Stimulated activated naive CD8-positive, alpha-beta T cell treated with anti-CD3 and anti-CD28 coated beads, Interleukin-15, Interleukin-2, amounts not matched to agents 100 U/mL and 50 U/mL, for 24 hours (primary cell): ENCODE measurements around the gene HOXC11.

Experiments
- ATAC-seq: fragments of 150-1000 bp; cut with Tn5 transposase; one replicate; pipeline ENCODE4 v1.10.0; 2021
- DNase-seq: peaks from one replicate; pipeline ENCODE4 v3.0.0; 2021

The HOXC11 gene

DNA sequence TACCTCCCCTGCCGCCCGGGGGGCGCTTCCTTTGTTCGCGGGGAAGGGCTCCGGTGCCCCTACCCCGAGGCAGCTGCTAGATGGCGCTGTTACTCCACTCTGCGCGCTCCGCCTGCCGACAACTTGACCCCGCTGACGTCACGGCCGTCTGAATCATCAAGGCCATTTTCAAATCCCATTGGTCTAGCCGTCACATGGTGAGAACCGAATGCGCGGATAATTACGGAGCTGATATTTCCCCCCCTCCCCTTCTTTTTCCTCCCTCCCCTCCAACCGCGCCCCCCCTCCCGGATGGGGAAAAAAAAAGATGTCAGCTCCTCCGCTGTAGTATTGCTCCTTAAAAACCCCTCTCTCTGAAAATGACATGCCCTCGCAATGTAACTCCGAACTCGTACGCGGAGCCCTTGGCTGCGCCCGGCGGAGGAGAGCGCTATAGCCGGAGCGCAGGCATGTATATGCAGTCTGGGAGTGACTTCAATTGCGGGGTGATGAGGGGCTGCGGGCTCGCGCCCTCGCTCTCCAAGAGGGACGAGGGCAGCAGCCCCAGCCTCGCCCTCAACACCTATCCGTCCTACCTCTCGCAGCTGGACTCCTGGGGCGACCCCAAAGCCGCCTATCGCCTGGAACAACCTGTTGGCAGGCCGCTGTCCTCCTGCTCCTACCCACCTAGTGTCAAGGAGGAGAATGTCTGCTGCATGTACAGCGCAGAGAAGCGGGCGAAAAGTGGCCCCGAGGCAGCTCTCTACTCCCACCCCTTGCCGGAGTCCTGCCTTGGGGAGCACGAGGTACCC lies 12.2 kb downstream of the HOXC11 start, which contains the start of gene HOXC10:
HOXC10 (plus strand) TSS at position 246 of the 791 bp plus-strand sequence; CDS start at position 360, 114 bp downstream.
- DNase-seq: peak; percentile 91
- peak; percentile 84 for ATAC-seq

DNA sequence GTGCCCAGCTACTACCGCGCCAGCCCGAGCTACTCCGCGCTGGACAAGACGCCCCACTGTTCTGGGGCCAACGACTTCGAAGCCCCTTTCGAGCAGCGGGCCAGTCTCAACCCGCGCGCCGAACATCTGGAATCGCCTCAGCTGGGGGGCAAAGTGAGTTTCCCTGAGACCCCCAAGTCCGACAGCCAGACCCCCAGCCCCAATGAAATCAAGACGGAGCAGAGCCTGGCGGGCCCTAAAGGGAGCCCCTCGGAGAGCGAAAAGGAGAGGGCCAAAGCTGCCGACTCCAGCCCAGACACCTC lies 12.7 kb downstream of the HOXC11 start:
- no peak for ATAC-seq
- no peak for DNase-seq

DNA sequence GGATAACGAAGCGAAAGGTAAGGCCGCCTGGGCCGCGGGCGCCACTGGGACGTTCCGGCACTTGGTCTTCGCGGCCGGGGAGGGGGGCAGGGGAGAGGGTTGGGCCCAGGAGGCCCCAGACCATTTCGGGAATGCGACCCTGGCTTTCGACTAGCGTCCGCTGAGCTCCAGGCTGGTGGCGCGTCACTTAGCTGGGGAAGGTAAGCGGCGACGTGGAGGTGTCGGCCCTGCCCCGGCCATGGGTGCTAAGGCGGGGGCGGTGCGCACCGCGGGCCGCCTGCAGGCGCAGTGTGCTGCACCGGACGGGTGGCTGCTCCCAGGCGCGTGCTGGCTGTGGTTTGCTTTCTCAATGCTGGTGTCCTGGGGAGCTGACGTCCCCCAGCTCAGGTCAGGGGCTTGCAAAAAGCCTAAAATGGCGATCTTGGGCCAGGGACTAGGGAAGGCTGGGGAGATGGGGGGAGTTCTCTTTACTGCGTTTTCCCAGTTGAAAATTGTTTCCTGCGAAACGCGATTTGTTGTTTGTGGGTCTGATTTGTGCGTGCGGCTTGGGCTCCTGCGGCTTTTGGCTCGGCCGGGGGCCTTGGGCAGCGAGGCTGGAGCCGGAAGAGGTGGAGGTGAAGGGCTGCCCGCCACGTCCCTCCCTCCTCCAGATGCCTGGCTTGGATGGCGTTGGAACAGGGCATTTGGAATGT lies 13.2 kb downstream of the HOXC11 start:
- ATAC-seq (no peak), DNase-seq (no peak)

DNA sequence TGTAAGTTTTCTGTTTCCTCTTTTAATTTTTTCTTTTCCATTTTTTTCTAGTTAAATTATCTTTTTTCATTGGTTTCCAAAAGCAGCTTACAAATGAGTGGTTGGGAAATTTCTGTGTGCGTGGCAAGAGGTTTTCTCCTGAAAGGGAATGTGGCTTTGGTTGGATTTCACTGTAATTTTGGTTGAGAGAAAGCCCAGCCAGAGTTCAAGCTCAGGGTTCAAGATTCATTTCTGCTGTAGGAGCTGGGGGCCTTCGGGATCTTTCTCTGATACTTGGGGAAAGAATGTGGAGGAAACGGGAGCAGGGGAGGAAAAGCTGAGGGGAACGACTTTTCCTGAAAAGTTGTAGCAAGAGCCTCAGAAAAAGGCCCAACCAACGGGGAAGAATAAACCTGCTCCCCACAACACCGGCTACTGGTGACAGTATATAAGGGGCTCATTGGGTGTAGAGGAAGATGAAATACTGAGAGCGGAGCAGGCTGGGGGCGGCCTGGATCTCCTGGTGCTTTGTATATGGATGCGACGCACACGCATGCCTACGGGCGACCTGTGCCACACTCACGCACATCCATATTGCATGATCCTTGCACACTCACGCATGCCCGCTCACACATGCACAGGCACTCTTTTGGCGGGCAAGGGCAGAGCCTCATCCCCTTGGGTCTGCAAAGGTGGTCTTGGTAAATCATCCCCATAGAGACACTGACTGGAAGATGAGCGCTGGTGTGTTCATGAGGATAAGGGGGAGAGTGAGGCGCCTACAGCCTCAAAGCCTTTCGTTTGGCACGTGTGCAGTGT lies 14.0 kb downstream of the HOXC11 start:
- DNase-seq (no peak), ATAC-seq (no peak)

DNA sequence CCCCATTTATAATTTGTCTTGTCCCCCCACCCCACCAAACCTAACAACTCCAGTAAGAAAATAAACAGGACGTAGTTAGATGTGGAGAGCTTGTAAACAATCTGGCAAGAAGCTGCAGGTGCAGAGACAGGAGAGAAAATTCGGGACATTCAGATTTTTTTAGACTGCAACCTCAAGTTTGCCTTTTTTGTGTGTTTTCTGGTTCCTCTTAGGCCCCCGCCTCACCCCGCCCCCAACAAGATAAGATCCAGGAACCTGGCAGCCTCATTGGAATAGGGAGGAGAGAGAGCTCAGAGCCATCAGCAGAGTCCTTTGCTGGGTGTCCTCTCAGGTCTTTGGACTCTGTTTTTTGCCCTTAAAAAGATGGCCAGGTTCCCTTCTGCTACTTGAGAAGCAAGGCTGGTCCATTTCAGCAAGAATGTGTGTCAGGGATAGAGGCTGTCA lies 14.9 kb downstream of the HOXC11 start:
- DNase-seq (no peak), ATAC-seq (no peak)

DNA sequence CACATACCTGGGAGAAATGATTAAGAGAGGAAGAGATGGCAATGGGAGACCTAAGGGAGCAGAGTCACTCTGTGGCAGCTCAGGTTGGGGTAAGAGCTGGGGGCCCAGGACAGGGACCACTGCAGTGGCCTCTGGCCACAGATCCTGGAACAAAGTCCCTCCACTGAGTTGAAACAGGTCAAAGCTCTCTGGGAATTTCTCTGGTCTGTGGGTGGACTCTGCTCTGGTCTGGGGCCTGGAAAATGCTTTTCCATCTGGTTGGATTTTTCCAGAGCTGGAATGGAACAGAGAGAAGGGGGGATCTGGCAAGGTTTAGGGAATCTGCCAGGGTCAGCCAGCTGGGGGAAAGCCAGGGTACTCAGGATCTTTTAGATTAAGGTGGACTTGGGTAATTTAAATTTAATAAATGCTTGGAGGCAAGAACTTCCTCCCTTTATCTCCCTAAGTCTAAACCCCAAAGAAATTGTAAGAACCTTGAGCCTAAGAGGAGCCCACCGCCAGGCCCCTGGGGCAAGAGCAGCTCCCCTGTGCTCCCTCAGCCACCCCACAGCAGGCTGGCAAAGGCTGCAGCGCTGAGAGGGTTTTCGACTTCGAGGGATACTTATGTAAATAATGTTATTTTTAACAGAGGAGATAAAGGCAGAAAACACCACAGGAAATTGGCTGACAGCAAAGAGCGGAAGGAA lies 15.8 kb downstream of the HOXC11 start:
- DNase-seq: no peak
- no peak for ATAC-seq

DNA sequence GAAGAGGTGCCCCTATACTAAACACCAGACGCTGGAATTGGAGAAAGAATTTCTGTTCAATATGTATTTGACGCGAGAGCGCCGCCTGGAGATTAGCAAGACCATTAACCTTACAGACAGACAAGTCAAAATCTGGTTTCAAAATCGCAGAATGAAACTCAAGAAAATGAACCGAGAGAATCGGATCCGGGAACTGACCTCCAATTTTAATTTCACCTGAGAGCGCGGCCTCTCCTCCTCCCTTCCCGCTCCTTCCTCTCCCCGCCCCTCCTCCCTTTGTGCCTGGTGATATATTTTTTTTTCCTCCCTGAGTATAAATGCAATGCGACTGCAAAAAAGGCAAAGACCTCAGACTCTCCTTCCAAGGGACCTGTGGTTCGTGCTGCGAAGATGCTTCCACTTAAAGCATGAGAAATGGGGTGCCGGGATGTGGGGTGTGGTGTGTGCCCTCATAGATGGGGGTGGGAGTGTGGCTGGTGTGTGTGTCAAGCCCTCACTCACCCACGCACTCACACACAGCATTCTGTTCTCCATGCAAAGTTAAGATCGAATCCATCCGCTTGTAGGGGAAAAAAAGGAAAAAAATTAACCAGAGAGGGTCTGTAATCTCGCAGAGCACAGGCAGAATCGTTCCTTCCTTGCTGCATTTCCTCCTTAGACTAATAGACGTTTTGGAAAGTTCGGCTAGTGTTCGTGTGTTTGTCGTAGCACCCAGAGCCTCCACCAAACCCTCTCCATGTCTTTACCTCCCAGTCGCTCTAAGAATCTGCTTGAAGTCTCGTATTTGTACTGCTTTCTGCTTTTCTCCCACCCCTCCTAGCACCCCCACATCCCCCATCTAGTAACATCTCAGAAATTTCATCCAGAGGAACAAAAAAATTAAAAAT lies 16.5 kb downstream of the HOXC11 start:
- ATAC-seq (no peak), DNase-seq (no peak)

DNA sequence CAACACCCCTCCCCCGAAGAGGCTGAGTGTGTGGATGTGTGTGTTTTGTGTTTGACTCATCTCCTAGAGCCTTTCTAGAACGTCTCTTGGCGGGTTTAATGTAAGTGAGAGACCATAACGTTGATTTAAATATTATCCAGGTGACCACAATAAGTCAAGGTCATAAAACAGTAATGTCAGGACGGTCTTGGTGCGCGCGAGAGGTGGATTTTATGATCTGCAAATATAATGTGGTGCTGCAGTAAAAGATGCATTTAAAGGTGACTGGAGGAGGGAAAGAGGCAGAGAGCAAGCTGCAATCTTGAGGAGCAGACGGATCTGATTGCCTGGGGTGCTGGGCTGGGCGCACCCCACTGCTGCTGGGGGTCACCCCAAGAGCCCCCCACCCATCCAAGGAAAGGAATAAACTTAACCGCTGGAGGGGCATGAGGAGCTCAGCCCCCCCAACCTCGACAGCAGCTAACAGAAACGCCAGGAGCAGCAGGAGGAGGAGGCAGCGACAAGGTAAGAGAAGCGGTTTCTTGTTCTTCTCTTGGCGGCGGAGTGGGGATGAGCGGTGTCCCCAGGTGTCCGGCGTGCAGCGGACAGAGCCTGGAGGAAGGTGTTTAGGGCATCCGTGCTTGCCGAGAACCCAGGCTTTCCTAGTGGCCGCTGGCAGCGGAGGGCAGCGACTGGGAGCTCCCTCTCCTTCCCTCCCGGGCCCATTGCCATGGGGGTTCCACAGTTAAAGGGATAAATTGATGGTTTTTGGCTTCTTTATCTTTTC lies 17.6 kb downstream of the HOXC11 start:
- ATAC-seq (no peak), DNase-seq (no peak)

DNA sequence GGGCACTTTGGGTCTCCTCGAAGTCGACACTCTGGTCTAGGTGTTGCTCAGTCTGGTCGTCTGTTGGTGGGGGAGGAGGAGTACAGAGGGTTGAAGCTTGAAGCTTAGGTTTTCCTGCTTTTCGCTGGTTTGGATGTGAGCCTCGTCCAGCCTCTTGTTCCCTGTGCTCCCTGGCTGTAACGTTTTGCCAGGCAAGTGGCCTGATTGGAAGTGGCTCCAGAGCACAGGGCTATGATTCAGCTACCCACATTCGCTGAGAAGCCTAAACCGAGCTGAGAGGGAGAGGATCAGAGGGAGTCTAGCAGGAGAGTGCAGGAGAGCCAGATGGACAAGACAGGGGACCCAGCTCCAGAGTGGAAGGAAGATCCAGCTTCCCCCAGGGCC lies 18.1 kb downstream of the HOXC11 start:
- DNase-seq (no peak), ATAC-seq (no peak)

DNA sequence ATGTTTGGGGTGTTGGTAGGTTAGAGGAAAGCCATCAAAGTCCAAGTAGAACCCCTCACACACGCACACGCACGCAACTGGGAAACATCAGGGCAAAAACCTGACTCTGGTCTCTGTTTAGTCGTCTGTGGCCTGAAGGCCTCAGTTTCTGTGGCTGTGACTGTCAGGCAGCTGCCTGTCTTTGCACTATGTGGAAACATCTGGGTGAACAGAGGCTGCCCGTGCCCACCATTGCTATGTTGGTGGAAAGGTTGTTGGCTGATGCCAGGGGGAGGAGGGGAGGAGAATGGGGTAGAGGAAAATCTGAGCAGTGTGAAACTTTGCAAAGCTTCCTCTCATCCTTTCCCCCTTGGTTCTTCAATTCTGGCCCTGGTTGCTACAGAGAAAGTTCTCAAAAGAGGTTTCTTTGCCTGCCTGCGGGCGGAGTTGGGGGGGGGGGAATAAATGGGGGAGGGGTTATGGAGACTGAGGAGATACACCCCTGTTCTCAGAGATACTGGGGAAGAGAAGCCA lies 19.5 kb downstream of the HOXC11 start:
- peak; percentile 28 for ATAC-seq
- no peak for DNase-seq

DNA sequence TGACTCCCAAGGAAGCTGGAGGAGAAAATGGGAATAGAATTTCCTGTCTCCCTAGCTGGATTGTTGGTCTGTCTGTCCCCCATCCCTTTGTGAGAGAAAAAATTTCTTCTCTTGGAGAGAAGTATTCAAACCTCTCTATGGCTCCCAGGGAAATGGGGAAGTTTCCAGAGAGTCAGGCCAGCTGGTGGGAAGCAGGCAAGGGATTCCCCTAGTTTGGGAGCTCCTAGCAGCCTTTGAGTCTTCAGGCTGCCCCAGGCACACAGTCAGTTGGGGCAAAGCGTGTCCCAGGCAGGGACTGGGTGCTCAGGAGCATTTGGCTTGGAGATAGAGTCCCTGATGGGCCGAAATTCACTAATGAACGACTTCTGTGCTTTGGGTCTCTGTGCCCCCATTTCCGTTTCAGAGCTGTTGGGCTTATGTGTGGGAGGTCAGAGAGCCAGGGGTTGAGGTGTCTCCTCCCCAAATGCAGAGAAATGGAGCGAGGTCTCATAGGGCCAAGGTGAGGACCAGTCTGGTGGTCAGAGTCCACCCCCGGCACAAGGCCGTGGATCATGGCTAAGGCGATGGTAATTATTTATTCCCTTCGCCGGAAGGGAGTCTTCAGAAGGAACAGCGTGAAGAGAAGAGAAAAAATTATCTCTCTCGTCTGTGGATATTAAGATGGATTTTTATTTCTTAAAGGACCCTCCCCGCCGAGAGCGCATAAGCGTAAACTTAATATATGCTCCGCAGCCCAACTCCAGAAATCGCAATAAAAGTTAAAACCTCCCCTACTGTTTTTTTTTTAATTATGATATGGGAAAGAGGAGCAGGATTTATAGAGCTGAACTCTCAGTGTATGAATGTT lies 20.5 kb downstream of the HOXC11 start:
- ATAC-seq: no peak
- DNase-seq: no peak

DNA sequence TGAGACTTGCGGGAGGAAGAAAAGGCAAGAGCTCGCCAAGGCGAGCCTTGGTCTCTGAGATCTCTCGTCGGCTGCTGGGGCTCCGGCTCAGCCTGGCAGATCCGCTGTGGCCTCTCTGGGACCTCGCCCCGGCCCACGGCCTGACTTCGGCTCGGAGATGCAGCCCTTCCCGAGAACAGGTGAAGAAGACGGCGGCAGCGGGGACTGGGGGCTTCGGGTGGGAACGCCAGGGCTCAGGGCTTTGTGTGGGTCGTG lies 21.0 kb downstream of the HOXC11 start:
- ATAC-seq (no peak), DNase-seq (no peak)

DNA sequence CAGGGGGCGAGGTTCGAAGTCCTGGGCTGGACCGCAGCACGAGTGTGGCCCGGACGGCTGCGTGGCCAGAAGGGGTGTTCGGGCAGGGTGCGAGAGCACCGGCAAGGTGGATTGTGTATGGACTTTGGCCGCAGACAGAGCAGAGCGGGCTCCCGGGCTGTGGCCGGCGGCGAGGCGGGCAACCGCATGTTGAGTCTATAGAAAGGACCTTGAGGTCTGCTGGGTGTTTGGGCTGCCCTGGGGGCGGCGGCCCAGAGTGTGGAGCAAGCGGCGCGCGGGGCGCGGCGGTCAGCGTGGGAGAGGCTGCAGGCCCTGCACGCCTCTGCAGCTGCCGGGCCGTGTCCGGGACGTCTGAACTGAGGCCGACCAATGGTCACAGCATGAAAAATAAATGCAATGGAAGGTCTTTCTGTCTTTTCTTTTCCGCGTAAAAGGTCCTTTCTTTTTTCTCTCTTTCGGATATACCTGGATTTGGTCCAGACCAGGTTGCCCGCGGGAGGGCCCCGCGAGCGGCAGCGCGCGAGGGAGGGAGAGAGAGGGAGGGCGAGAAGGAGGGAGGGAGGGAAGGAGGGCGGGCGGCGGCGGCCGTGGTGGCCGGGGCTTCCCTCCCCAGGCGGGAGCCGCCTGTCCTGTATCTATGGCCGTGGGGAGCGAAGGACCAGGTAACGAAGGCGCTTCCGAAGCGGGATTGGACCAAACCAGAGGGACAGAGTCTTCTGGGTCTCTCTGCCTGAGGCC lies 21.5 kb downstream of the HOXC11 start:
- no peak for ATAC-seq
- no peak for DNase-seq

DNA sequence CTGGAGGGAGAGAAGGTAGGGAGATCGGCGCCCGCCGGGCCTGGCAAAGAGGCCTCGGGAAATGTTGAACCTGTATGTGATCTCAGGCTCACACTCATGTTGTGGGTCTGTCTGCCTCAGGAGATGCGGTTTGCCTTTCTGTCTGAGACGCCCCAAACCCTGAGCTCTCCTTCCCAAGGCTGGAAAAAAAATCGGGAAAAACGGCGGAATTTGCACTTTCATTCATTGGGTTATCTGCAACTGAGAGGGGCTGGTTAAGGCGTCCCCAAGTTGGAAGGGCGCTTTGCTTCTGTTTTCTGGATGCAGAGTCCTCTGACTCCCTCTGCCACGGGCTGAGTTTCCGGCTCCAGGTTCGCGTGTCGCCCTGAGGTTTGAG lies 22.1 kb downstream of the HOXC11 start:
- no peak for DNase-seq
- no peak for ATAC-seq

DNA sequence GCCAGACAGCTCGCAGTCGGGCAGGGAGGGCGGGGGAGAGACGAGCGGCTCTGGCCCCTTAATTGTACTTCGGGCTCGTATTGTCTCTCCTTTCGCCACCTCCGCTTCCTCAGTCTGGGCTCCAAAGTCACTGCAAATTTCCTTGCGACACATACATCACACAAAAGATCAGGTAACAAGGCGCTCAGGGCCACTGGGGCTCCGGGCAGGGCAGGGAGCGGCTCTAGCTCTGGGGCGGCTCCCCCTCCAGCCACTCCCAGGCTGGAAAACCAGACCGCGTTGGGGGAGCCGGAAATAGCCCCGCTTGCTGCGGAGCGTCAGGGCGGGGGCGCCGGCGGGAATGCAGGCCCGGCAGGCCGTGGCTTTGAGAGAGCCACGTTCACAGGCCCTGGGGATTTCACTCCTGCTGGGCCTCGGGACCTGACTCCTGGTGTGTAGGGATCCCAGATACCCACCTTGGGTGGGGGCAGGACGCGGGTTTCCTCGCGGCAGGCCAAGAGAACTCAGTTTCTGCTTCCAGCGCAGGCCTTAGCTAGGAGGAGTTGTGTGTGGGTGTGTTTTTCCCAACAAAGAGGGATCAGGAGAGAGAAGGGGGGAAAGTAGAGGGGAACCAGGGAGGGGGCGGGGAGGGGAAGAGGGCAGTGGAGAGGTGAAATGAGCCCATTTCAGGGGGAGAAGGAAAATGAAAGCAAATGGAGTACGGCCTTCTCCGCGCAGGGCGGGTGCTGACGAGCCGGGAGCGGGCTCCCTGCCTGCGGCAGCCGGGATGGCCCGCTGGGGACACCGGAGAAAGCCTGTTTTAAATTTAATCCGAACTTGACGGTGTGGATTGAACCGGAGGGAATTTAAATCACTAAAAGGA lies 22.7 kb downstream of the HOXC11 start:
- no peak for DNase-seq
- no peak for ATAC-seq

DNA sequence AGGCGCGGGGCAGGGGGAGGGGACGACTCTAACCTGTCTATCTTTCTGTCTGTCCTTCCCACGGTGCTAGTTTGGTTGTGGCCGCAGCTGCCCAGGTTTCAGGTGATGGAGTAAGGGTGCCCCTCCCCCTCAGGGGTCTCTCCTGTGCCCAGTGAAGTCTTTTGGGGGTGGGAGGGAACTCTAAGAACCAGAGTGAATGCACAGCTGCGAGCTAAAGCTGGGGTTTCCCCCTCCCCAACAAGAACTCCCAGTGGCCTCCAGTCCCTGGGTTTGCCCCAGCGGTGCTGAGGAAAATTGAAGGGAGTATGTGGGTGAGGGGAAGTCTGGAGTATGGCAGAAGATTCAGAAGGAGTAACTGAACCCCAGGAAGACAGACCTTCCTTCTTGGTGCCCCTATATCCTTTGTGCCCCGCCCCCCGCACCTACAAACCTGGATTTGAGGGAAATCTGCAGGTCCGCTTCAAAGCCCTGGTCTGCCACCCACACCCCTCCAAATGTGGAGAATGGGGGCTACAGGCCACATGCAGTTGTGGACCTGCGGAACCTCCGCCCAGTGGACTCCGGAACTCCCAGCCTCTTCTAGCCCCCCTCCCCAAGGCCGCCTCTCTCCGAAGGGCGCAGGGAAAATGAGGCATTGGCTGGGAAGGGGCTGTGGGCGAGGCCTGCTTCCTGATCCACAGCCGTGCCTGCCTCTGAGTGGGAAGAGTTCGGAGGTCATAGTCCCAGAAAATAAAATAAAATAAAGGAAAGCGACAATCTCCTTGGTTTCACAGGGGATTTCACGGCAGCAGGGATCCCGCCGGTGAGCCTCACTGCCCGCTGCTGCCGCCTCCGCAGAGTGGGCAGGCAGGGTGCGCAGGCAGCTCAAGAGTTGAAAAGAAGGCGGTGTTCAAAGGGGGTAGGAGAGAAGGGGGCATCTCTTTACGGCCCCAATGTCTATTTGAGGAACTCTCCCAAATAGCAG lies 23.6 kb downstream of the HOXC11 start:
- no peak for DNase-seq
- no peak for ATAC-seq
